Neural cell (in vitro differentiated cells): ENCODE measurements around the gene DNM3.

Source experiments
- CTCF ChIP-seq: fragments of 450-650 bp; IDR thresholded peaks from 2 replicates; pipeline ENCODE4 v1.5.1; 2014; ENCODE audit warnings: antibody characterized with exemption, mild to moderate bottlenecking, moderate library complexity; ENCODE audit not compliant: poor library complexity, severe bottlenecking
- EP300 ChIP-seq: fragments of 450-650 bp; conservative IDR thresholded peaks from 2 replicates; pipeline ENCODE4 v1.6.1; 2014; ENCODE audit warnings: antibody characterized with exemption, mild to moderate bottlenecking, moderate library complexity; ENCODE audit not compliant: poor library complexity, severe bottlenecking
- MXI1 ChIP-seq: fragments of 450-650 bp; conservative IDR thresholded peaks from 2 replicates; pipeline ENCODE4 v1.6.1; 2014; ENCODE audit warnings: antibody characterized with exemption, mild to moderate bottlenecking; ENCODE audit not compliant: poor library complexity, severe bottlenecking
- POLR2AphosphoS5 ChIP-seq: IDR thresholded peaks from 2 replicates; pipeline ENCODE4 v1.6.1; 2012
- TAF1 ChIP-seq: IDR thresholded peaks from 2 replicates; pipeline ENCODE4 v1.6.1; 2012; ENCODE audit warnings: low read depth

GRCh38 chr1:171973421-171973820 lies 132.1 kb downstream of the DNM3 start:
- TF ChIP-seq EP300 (no peak), POLR2AphosphoS5 (no peak), CTCF (no peak), MXI1 (no peak), TAF1 (no peak)
